HL-60 (cell line): ENCODE measurements around the gene GAS2L2.

Experiments
- DNase-seq, 2 experiments: peaks; one replicate each; pipeline ENCODE4 v3.0.0-alpha.2; 2010 to 2020; ENCODE audit warnings: low read depth in 1 of 2, low spot score in 1 of 2
- H3K27ac ChIP-seq: fragments of 250-450 bp; sonication (Bioruptor Pico); replicated peaks from 2 replicates; pipeline ENCODE4 v1.5.1; 2020; ENCODE audit warnings: mild to moderate bottlenecking, moderate library complexity
- H3K27me3 ChIP-seq: fragments of 250-450 bp; sonication (Bioruptor Pico); 2 replicates; pipeline ENCODE4 v1.5.1; 2021; ENCODE audit warnings: mild to moderate bottlenecking, moderate library complexity; ENCODE audit not compliant: insufficient read depth, poor library complexity, severe bottlenecking
- H3K4me3 ChIP-seq: replicated peaks from 2 replicates; pipeline ENCODE4 v1.5.1; 2011; ENCODE audit warnings: mild to moderate bottlenecking, control low read depth, low read length; ENCODE audit not compliant: insufficient read depth
- GABPA ChIP-seq: IDR thresholded peaks from 2 replicates; pipeline ENCODE4 v1.6.1; 2012; ENCODE audit warnings: low read depth
- POLR2AphosphoS5 ChIP-seq: IDR thresholded peaks from 2 replicates; pipeline ENCODE4 v1.6.1; 2012; ENCODE audit warnings: low read depth
- SPI1 ChIP-seq: IDR thresholded peaks from 2 replicates; pipeline ENCODE4 v1.6.1; 2012; ENCODE audit warnings: low read depth, mild to moderate bottlenecking, borderline replicate concordance
- TF ChIP-seq, protein P1 (sequence below): IDR thresholded peaks from one replicate; pipeline ENCODE4 v1.5.1; 2011; ENCODE audit warnings: low read length, control low read depth, inconsistent platforms; ENCODE audit not compliant: insufficient read depth
- TF ChIP-seq, protein P2 (sequence below): IDR thresholded peaks from 2 replicates; pipeline ENCODE4 v1.6.1; 2012; ENCODE audit warnings: low read depth; ENCODE audit not compliant: insufficient replicate concordance

Gene GAS2L2

DNA sequence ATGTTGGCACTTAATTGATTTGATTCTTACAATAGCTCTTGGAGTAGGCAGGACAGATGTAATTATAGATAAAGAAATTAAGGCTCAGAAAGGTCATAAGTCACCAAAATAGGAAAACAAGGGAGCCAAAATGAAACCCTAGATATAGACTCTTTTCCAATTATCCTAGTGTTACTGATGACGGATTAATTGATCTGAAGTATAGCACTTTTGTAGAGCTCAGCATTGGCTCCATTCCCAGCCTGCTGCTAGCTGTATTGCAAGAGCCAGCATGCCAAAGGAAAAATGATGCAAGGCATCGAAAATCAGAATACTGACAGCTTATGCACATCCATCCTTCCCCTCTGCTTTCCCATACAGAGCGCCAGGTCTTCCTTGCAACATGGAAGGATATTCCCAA is 43.2 kb downstream of the GAS2L2 start:
- Histone ChIP-seq H3K27me3 (no peaks in the 10 kb centered on the region), H3K4me3 (no peak overlapping the region), H3K27ac (no peak overlapping the region)
- no peak for DNase-seq
- TF ChIP-seq, protein P1, sequence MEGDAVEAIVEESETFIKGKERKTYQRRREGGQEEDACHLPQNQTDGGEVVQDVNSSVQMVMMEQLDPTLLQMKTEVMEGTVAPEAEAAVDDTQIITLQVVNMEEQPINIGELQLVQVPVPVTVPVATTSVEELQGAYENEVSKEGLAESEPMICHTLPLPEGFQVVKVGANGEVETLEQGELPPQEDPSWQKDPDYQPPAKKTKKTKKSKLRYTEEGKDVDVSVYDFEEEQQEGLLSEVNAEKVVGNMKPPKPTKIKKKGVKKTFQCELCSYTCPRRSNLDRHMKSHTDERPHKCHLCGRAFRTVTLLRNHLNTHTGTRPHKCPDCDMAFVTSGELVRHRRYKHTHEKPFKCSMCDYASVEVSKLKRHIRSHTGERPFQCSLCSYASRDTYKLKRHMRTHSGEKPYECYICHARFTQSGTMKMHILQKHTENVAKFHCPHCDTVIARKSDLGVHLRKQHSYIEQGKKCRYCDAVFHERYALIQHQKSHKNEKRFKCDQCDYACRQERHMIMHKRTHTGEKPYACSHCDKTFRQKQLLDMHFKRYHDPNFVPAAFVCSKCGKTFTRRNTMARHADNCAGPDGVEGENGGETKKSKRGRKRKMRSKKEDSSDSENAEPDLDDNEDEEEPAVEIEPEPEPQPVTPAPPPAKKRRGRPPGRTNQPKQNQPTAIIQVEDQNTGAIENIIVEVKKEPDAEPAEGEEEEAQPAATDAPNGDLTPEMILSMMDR, result no peak
- TF ChIP-seq, protein P2, sequence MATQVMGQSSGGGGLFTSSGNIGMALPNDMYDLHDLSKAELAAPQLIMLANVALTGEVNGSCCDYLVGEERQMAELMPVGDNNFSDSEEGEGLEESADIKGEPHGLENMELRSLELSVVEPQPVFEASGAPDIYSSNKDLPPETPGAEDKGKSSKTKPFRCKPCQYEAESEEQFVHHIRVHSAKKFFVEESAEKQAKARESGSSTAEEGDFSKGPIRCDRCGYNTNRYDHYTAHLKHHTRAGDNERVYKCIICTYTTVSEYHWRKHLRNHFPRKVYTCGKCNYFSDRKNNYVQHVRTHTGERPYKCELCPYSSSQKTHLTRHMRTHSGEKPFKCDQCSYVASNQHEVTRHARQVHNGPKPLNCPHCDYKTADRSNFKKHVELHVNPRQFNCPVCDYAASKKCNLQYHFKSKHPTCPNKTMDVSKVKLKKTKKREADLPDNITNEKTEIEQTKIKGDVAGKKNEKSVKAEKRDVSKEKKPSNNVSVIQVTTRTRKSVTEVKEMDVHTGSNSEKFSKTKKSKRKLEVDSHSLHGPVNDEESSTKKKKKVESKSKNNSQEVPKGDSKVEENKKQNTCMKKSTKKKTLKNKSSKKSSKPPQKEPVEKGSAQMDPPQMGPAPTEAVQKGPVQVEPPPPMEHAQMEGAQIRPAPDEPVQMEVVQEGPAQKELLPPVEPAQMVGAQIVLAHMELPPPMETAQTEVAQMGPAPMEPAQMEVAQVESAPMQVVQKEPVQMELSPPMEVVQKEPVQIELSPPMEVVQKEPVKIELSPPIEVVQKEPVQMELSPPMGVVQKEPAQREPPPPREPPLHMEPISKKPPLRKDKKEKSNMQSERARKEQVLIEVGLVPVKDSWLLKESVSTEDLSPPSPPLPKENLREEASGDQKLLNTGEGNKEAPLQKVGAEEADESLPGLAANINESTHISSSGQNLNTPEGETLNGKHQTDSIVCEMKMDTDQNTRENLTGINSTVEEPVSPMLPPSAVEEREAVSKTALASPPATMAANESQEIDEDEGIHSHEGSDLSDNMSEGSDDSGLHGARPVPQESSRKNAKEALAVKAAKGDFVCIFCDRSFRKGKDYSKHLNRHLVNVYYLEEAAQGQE, result no peak
- TF ChIP-seq POLR2AphosphoS5 (no peak), GABPA (no peak), SPI1 (no peak)

DNA sequence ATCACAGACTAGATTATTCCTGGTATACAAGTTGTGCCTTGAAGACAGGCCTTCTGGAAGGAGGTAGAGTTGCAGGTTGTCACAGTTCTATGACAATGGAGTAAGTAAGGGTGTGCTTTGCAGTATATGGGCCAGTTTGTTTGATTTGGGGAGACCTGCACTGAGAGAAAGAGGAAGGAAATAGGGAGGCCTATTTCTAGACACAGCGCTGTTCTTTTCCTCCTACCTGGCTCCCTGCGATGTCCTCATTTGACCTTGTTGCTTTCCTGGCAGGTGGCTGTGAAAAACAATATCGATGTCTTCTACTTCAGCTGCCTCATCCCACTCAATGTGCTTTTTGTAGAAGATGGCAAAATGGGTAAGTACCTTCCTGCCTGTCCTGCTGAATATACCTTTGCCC is 44.1 kb downstream of the GAS2L2 start:
- DNase-seq, result peak in 1 of 2 experiments; percentile 12
- no peaks in the 10 kb centered on the region for H3K27me3 ChIP-seq
- H3K4me3 ChIP-seq, result no peak overlapping the region
- TF ChIP-seq, protein P2, result no peak
- TF ChIP-seq POLR2AphosphoS5 (no peak), GABPA (no peak), SPI1 (no peak)
- TF ChIP-seq, protein P1, result no peak
- no peak overlapping the region for H3K27ac ChIP-seq

DNA sequence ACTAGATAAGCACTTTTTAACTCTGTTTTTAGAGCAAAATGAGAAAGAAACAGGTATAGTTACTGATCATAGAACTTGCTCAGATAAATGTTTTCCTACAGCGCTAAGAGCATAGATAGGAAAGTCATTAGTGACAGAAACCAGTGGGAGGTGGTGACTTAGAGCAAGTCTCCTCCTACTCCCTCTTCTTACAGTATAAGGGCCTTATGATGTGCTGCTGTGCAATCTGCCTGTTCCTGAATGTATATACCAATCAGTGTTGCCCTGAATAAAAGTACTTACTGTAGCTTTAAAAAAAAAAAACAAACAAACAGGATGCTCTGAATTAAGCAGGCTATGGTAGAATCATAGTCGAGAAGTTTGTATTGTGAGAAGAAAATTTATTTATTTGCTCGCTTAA is 44.9 kb downstream of the GAS2L2 start:
- Histone ChIP-seq H3K4me3 (no peak overlapping the region), H3K27me3 (no peaks in the 10 kb centered on the region), H3K27ac (no peak overlapping the region)
- no peak for DNase-seq
- TF ChIP-seq, protein P2, result no peak
- TF ChIP-seq, protein P1, result no peak
- TF ChIP-seq GABPA (no peak), POLR2AphosphoS5 (no peak), SPI1 (no peak)
